Measurements from ENCODE around the gene VWA5B1.

VWA5B1 gene

GRCh38 chr1:20399606-20400180 lies 109.0 kb downstream of the VWA5B1 start:
- DNase-seq: no peak

DNA sequence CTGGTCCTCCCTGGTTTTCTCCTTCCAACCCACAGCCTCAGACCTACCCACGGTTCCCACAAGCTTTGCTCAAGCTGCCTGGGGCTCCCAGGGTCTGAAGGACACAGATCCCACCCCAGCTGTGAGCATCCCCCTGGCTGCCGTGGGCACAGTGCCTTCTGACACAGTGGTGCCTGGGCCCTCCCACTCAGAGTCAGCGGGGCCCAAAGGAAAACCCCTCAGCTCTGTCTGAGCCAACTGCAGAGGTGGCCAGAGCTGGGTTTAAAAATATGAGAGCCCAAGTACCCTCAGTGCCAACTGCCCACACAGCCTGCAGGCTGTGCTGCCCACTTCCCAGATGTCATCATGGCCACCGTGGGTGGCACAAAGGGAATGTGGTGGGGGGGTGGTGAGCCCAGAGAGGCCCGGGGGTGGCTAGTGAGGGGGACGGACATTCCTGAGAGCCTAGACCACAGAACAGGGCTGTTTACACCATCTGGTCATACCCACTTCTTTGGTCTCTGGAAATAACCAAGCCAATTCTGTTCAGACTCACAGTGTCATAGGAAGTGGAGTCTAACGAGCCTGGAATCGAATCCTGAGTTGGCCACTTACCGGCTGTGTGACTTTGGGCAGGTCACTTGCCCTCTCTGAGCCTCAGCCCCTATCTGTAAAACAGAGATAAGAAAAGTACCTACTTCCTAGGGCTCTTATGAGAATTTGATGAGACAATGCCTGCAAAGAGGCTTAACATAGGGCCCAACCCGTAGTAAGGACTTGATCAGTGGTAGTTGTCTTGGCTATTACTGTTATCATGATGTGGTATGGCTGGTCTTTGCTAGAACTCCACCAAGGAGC lies 109.9 kb downstream of the VWA5B1 start:
- DNase-seq: no peak

DNA sequence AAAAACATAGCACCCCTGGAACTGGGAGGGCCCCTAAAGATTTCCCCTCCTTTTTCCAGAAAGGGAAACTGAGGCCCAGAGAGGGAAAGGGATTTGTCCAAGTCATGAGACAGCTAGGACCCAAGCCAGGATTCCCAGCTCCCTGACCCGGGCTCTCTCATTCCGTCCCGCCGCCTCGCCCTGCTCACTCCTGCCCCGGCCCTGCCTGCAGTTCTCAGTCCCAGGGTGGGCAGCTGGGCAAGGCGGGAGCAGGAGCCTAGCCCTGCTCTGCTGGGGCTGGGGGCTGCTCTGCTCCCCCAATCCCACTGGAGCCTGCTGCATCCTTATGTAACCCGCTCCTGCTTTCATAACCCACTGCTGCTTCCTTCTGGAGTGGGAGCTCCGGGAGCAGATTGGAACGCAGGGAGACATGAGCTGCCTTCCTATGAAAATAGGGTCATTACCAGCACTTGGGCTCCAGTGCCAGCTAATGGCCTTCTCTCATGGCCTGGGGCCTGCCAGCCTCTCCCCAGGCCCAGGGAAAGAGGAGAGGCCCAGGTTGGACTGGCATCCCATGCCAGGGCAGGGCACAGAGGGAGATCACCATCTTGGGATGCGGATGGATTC lies 110.8 kb downstream of the VWA5B1 start:
- no peak for DNase-seq

DNA sequence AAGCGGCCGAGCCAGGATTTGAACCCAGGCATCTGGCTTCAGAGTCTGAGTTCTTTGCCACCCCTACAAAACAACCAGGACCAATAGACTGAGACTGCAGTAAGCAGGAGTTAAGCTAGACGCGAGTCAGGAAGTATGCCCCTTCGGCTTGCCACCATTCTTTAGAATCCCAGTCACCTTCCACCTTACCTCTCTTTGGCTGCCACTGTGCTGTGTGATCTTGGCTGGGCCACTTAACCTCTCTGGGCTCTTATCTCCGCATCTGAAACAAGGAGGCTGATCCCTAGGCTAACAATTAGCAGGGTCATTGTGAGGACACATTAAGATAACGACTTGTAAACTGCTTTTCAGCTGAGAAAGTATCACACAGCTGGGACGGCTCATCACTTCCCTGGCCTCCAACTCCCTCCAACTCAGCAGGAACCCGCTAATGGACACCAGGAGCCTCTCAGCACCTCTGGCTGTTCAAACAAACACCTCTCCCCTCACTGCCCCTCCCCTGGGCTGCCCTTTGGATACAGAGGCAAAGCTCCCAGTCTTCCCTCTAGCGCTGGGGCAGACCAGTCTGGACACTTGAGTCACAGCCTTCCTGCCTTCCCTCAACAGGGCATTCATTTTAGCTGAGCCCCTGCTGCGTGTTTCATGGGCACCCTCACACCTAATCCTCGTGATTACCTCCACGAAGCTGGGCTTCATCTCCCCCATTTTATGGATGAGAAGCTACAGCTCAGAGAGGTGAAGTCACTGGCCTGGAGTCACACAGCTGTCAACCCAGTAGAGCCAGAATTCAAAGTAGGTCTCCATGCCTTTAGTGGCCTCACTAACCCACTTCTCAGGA lies 112.1 kb downstream of the VWA5B1 start:
- no peak for DNase-seq

GRCh38 chr1:20403423-20404145 lies 112.9 kb downstream of the VWA5B1 start:
- DNase-seq: no peak

DNA sequence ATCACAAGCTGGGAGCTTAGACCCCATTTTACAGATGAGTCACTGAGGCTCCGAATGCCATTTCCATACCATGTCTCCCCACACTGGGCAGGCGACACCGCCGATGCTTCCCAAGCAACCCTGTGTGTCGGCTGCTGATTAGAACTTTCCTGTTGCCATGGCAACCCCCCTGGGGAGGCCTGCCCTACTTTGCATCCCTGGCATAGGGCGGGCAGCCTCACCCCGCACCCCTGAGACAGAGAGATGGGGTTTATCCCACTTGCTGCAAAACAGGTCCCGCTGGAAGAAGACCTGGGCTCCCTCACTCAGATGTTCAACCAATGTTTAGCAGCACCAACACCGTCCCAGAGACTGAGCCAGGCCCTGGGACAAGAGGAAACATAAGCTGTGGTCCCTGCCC lies 113.8 kb downstream of the VWA5B1 start:
- DNase-seq: no peak

Data from right forelimb (tissue), 1 donor.